HEK293 (cell line): ENCODE results near the gene CLDN14.

Source experiments
- CTCF ChIA-PET: fragments of 350-600 bp; formaldehyde crosslinking; extraction: SDS; loops from one replicate; lab custom pipeline; 2021; ENCODE audit warnings: antibody characterized with exemption; lab: Yijun Ruan, JAX
- POLR2A ChIA-PET: fragments of 300-600 bp; formaldehyde crosslinking; extraction: SDS; loops from one replicate; lab custom pipeline; 2020; ENCODE audit warnings: antibody characterized with exemption, inconsistent platforms; lab: Yijun Ruan, JAX
- H3K27ac ChIP-seq: fragments of 200-500 bp; sonication (Bioruptor generic); 2 replicates; pipeline ENCODE4 v1.5.1; 2014; ENCODE audit warnings: low read depth, low read length, control low read depth, inconsistent platforms; ENCODE audit errors: extremely low read depth
- H3K36me3 ChIP-seq, 2 experiments: fragments of 200-500 bp in 1 of 2; sonication (Bioruptor generic) in 1 of 2; 1 replicate in 1 of 2; 2 replicates in 1 of 2; pipeline ENCODE4 v1.5.1; 2014 to 2017; ENCODE audit warnings: inconsistent platforms in 2 of 2, low read length in 2 of 2; ENCODE audit not compliant: control insufficient read depth in 2 of 2, insufficient read depth in 1 of 2
- H3K4me1 ChIP-seq: fragments of 200-500 bp; sonication (Bioruptor generic); 2 replicates; pipeline ENCODE4 v1.5.1; 2014; ENCODE audit warnings: mild to moderate bottlenecking, low read length, inconsistent platforms; ENCODE audit not compliant: control insufficient read depth, insufficient read depth
- H3K4me3 ChIP-seq: 2 replicates; pipeline ENCODE4 v1.5.1; 2011; ENCODE audit warnings: low read depth, mild to moderate bottlenecking, control low read depth, low read length, moderate library complexity
- H3K9me3 ChIP-seq: fragments of 200-500 bp; sonication (Bioruptor generic); 2 replicates; pipeline ENCODE4 v1.5.1; 2014; ENCODE audit warnings: low read depth, low read length, inconsistent platforms; ENCODE audit not compliant: control insufficient read depth, insufficient read depth
- REPIN1 ChIP-seq: fragments of 450-650 bp; formaldehyde crosslinking; IDR thresholded peaks from 2 replicates; pipeline ENCODE4 v1.5.1; 2017; ENCODE audit warnings: missing biosample characterization, missing genetic modification characterization, low read depth
- SCRT2 ChIP-seq: fragments of 450-650 bp; formaldehyde crosslinking; IDR thresholded peaks from 2 replicates; pipeline ENCODE4 v1.5.1; 2016; ENCODE audit warnings: missing biosample characterization, missing genetic modification characterization
- SETDB1 ChIP-seq: IDR thresholded peaks from one replicate; pipeline ENCODE4 v1.6.1; 2017; ENCODE audit warnings: mild to moderate bottlenecking, low read length, moderate library complexity, mixed read lengths; ENCODE audit not compliant: insufficient read length
- SP7 ChIP-seq: fragments of 450-650 bp; formaldehyde crosslinking; IDR thresholded peaks from 2 replicates; pipeline ENCODE4 v1.5.1; 2016; ENCODE audit warnings: missing biosample characterization, missing genetic modification characterization
- ZNF114 ChIP-seq: fragments of 450-650 bp; formaldehyde crosslinking; IDR thresholded peaks from 2 replicates; pipeline ENCODE4 v1.5.0; 2017; ENCODE audit warnings: missing biosample characterization, missing genetic modification characterization
- ZNF138 ChIP-seq: fragments of 450-650 bp; formaldehyde crosslinking; IDR thresholded peaks from 2 replicates; pipeline ENCODE4 v1.5.1; 2016; ENCODE audit warnings: missing biosample characterization, missing genetic modification characterization, borderline replicate concordance
- ZNF155 ChIP-seq: fragments of 450-650 bp; formaldehyde crosslinking; IDR thresholded peaks from 2 replicates; pipeline ENCODE4 v1.5.1; 2016; ENCODE audit warnings: missing biosample characterization, missing genetic modification characterization
- ZNF214 ChIP-seq: fragments of 450-650 bp; formaldehyde crosslinking; IDR thresholded peaks from 2 replicates; pipeline ENCODE4 v1.5.1; 2017; ENCODE audit warnings: missing biosample characterization, mild to moderate bottlenecking, missing genetic modification characterization, borderline replicate concordance
- ZNF24 ChIP-seq: fragments of 450-650 bp; formaldehyde crosslinking; IDR thresholded peaks from 2 replicates; pipeline ENCODE4 v1.5.1; 2016; ENCODE audit warnings: missing biosample characterization, missing genetic modification characterization
- ZNF266 ChIP-seq: fragments of 450-650 bp; formaldehyde crosslinking; IDR thresholded peaks from 2 replicates; pipeline ENCODE4 v1.5.1; 2016; ENCODE audit warnings: missing biosample characterization, missing genetic modification characterization, low read depth
- ZNF423 ChIP-seq: fragments of 450-650 bp; formaldehyde crosslinking; IDR thresholded peaks from 2 replicates; pipeline ENCODE4 v1.5.1; 2016; ENCODE audit warnings: missing biosample characterization, missing genetic modification characterization
- ZNF433 ChIP-seq: fragments of 450-650 bp; formaldehyde crosslinking; IDR thresholded peaks from 2 replicates; pipeline ENCODE4 v1.5.1; 2016; ENCODE audit warnings: missing biosample characterization, missing genetic modification characterization, low read depth
- ZNF48 ChIP-seq: fragments of 450-650 bp; formaldehyde crosslinking; IDR thresholded peaks from 2 replicates; pipeline ENCODE4 v1.5.1; 2016; ENCODE audit warnings: missing biosample characterization, missing genetic modification characterization
- ZNF530 ChIP-seq: fragments of 450-650 bp; formaldehyde crosslinking; IDR thresholded peaks from 2 replicates; pipeline ENCODE4 v1.5.1; 2016; ENCODE audit warnings: low read depth, missing biosample characterization, missing genetic modification characterization
- ZNF701 ChIP-seq: fragments of 450-650 bp; formaldehyde crosslinking; IDR thresholded peaks from 2 replicates; pipeline ENCODE4 v1.5.1; 2016; ENCODE audit warnings: missing biosample characterization, missing genetic modification characterization
- ZSCAN23 ChIP-seq: fragments of 450-650 bp; formaldehyde crosslinking; IDR thresholded peaks from 2 replicates; pipeline ENCODE4 v1.5.1; 2016; ENCODE audit warnings: missing biosample characterization, missing genetic modification characterization
- TF ChIP-seq, protein P1 (sequence below): fragments of 450-650 bp; formaldehyde crosslinking; IDR thresholded peaks from 2 replicates; pipeline ENCODE4 v1.5.1; 2016; ENCODE audit warnings: missing biosample characterization, missing genetic modification characterization
- TF ChIP-seq, protein P2 (sequence below): fragments of 450-650 bp; formaldehyde crosslinking; conservative IDR thresholded peaks from 2 replicates; pipeline ENCODE4 v1.5.1; 2016; ENCODE audit warnings: low read depth, missing biosample characterization, missing genetic modification characterization

Gene CLDN14

GRCh38 chr21:36479415-36480402 is at the start of gene CLDN14:
TSS of gene CLDN14 (minus strand) at chr21:36480122. CDS start at chr21:36461695, 18,427 bp downstream.
- POLR2A ChIA-PET = interaction anchor here (0.5 kb wide), 1 partner anchor 809 kb away, joined by 4 read pairs; no protein-coding TSS in a partner anchor
- H3K27ac ChIP-seq = no peak within 1 kb of the TSS
- TF ChIP-seq SETDB1 = no peak
- TF ChIP-seq ZNF48 = 0 out of 2 replicates have a peak, but pooled peaks have one; percentile 49
- no peak for TF ChIP-seq ZNF214 (tag by site-specific recombination)
- TF ChIP-seq, all 188 proteins: peak for 1
- Histone ChIP-seq H3K4me1 (no peaks in the 10 kb centered on the region), H3K4me3 (no peak within 1 kb of the TSS), H3K36me3 (no peaks in the 10 kb centered on the region), H3K9me3 (no peaks in the 10 kb centered on the region)
- CTCF ChIA-PET = interaction anchor here (0.6 to 1.6 kb wide), 5 partner anchors 14 to 175 kb away, joined by 3 to 4 read pairs (median 3); no protein-coding TSS in a partner anchor

- Histone ChIP-seq H3K36me3 (no peaks in the 10 kb centered on the region), H3K4me3 (no peak overlapping the region), H3K4me1 (peaks cover 4% of the 10 kb centered on the region; the same call in 1 of the 2 replicates), H3K9me3 (no peaks in the 10 kb centered on the region), H3K27ac (no peak overlapping the region)
- TF ChIP-seq ZNF701 = no peak
- TF ChIP-seq ZNF138 (tag by site-specific recombination) = no peak
- no peak for TF ChIP-seq ZNF155 (tag by site-specific recombination)
- no peak for TF ChIP-seq ZNF423 (tag by site-specific recombination)
- TF ChIP-seq, protein P1, sequence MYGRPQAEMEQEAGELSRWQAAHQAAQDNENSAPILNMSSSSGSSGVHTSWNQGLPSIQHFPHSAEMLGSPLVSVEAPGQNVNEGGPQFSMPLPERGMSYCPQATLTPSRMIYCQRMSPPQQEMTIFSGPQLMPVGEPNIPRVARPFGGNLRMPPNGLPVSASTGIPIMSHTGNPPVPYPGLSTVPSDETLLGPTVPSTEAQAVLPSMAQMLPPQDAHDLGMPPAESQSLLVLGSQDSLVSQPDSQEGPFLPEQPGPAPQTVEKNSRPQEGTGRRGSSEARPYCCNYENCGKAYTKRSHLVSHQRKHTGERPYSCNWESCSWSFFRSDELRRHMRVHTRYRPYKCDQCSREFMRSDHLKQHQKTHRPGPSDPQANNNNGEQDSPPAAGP (tag by site-specific recombination) = no peak
- no peak for TF ChIP-seq ZNF433 (tag by site-specific recombination)
- TF ChIP-seq ZSCAN23 (tag by site-specific recombination) = no peak
- no peak for TF ChIP-seq ZNF266
- no peak for TF ChIP-seq REPIN1 (tag by site-specific recombination)
- TF ChIP-seq ZNF530 (tag by site-specific recombination) = no peak
- no peak for TF ChIP-seq SP7
- no peak for TF ChIP-seq ZNF24 (tag by site-specific recombination)
- TF ChIP-seq, protein P2, sequence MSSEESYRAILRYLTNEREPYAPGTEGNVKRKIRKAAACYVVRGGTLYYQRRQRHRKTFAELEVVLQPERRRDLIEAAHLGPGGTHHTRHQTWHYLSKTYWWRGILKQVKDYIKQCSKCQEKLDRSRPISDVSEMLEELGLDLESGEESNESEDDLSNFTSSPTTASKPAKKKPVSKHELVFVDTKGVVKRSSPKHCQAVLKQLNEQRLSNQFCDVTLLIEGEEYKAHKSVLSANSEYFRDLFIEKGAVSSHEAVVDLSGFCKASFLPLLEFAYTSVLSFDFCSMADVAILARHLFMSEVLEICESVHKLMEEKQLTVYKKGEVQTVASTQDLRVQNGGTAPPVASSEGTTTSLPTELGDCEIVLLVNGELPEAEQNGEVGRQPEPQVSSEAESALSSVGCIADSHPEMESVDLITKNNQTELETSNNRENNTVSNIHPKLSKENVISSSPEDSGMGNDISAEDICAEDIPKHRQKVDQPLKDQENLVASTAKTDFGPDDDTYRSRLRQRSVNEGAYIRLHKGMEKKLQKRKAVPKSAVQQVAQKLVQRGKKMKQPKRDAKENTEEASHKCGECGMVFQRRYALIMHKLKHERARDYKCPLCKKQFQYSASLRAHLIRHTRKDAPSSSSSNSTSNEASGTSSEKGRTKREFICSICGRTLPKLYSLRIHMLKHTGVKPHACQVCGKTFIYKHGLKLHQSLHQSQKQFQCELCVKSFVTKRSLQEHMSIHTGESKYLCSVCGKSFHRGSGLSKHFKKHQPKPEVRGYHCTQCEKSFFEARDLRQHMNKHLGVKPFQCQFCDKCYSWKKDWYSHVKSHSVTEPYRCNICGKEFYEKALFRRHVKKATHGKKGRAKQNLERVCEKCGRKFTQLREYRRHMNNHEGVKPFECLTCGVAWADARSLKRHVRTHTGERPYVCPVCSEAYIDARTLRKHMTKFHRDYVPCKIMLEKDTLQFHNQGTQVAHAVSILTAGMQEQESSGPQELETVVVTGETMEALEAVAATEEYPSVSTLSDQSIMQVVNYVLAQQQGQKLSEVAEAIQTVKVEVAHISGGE (tag by site-specific recombination) = no peak
- POLR2A ChIA-PET = no interaction called here
- CTCF ChIA-PET = interaction anchor here (0.7 to 1.4 kb wide), 4 partner anchors 86 to 192 kb away, joined by 3 to 5 read pairs (median 4); no protein-coding TSS in a partner anchor
Observed at GRCh38 chr21:36528716-36529115, 48.8 kb upstream of the CLDN14 start.

DNA sequence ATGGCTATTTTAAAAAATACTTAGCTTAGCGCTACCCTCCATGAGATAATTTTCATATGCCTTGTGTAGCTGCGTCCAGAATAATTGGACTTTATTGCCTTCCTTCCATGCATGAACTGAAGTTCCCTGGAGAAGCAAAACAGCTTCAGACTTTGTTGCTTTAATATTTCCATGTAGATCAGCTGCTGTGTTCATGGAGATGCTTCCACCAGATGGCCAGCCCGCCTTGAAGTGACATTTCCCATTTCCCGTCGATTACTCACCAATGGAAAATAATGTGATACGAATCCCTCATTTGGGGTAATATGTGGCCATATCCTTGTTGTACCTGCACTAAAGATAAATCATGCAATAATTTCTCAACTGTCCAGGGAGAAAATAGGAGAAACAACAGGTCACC is 47.4 kb upstream of the CLDN14 start:
- Histone ChIP-seq H3K27ac (no peak overlapping the region), H3K4me3 (no peak overlapping the region), H3K36me3 (no peaks in the 10 kb centered on the region), H3K4me1 (peaks cover 4% of the 10 kb centered on the region; the same call in 1 of the 2 replicates), H3K9me3 (no peaks in the 10 kb centered on the region)
- TF ChIP-seq ZNF114 (tag by site-specific recombination) (no peak), SCRT2 (tag by site-specific recombination) (0 out of 2 replicates have a peak, but pooled peaks have one; percentile 17)
- POLR2A ChIA-PET = no interaction called here
- CTCF ChIA-PET = interaction anchor here (1.4 kb wide), 1 partner anchor 104 kb away, joined by 4 read pairs; no protein-coding TSS in a partner anchor
